ENCODE measurements around the gene HSP90B1. TPM values are rescaled to one million over a fixed set of nuclear protein-coding genes. Genes with fewer than 3 reads are reported as not detected.

Gene HSP90B1
- total and polyA plus RNA-seq, 10 of the 15 experiments (the other 5 are each of a cell fraction or from before 2014, with no cell fraction given): 254 to 968 (median 560) TPM

DNA sequence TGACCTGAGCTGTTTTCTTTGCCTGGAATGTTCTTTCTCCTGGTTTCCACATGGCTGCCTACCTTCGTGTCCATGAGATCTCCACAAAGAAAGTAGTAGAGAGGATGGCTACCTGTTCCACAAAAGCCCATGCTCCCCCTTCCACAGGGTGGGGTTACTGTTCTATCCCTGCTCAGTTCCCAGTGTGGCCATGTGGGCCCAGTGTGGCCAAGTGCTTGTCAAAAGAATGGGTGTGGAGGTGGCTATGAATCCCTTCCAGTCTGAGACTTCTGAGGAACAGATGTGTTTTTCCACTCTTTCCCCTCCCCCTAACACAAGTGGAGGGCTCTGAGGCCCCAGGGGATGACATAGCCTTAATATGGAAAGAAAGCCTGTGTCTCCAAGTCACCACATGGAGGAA, 26.2 kb upstream of the HSP90B1 start (continued):
- TF ChIP-seq, protein P1, sequence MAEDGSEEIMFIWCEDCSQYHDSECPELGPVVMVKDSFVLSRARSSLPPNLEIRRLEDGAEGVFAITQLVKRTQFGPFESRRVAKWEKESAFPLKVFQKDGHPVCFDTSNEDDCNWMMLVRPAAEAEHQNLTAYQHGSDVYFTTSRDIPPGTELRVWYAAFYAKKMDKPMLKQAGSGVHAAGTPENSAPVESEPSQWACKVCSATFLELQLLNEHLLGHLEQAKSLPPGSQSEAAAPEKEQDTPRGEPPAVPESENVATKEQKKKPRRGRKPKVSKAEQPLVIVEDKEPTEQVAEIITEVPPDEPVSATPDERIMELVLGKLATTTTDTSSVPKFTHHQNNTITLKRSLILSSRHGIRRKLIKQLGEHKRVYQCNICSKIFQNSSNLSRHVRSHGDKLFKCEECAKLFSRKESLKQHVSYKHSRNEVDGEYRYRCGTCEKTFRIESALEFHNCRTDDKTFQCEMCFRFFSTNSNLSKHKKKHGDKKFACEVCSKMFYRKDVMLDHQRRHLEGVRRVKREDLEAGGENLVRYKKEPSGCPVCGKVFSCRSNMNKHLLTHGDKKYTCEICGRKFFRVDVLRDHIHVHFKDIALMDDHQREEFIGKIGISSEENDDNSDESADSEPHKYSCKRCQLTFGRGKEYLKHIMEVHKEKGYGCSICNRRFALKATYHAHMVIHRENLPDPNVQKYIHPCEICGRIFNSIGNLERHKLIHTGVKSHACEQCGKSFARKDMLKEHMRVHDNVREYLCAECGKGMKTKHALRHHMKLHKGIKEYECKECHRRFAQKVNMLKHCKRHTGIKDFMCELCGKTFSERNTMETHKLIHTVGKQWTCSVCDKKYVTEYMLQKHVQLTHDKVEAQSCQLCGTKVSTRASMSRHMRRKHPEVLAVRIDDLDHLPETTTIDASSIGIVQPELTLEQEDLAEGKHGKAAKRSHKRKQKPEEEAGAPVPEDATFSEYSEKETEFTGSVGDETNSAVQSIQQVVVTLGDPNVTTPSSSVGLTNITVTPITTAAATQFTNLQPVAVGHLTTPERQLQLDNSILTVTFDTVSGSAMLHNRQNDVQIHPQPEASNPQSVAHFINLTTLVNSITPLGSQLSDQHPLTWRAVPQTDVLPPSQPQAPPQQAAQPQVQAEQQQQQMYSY (CRISPR knock-in tag; IDR thresholded peaks at IDR 0.05): no peak
- TF ChIP-seq CHD4 (IDR thresholded peaks at IDR 0.05): no peak
- TF ChIP-seq BHLHE40 (IDR thresholded peaks at IDR 0.05; ENCODE audit: borderline replicate concordance in 1 of 2, low read depth in 2 of 2, low read length in 1 of 2): no peak
- TF ChIP-seq RELA (IDR thresholded peaks at IDR 0.05; ENCODE audit: borderline replicate concordance, partially characterized antibody): no peak
- no peak for TF ChIP-seq CHD1 (IDR thresholded peaks at IDR 0.05; ENCODE audit: low read depth, low read length)
- TF ChIP-seq NRF1 (conservative IDR thresholded peaks at IDR 0.05; ENCODE audit: low read depth, low read length): no peak
- no peak for TF ChIP-seq SMARCA5 (IDR thresholded peaks at IDR 0.05)
- TF ChIP-seq BMI1 (IDR thresholded peaks at IDR 0.05; ENCODE audit: borderline replicate concordance): no peak
- no peak for TF ChIP-seq ZNF687 (IDR thresholded peaks at IDR 0.05)
- TF ChIP-seq FOS (IDR thresholded peaks at IDR 0.05; ENCODE audit: borderline replicate concordance, extremely low read depth, insufficient read length): no peak
